SK-N-SH treated with all-trans-retinoic acid at 6 μM for 48 hours (cell line): ENCODE measurements around the gene SLAMF6.

ENCODE experiments used
- ARNTL ChIP-seq: fragments of 450-650 bp; formaldehyde crosslinking; IDR thresholded peaks from 2 replicates; pipeline ENCODE4 v1.5.0; 2020; ENCODE audit warnings: low read depth, mild to moderate bottlenecking, moderate library complexity, borderline replicate concordance
- ESRRG ChIP-seq: fragments of 250-450 bp; sonication (Bioruptor Pico); IDR thresholded peaks from 2 replicates; pipeline ENCODE4 v1.6.1; 2021; ENCODE audit warnings: mild to moderate bottlenecking
- OSR1 ChIP-seq: fragments of 250-450 bp; sonication (Bioruptor Pico); IDR thresholded peaks from 2 replicates; pipeline ENCODE4 v1.8.0; 2022; ENCODE audit warnings: moderate library complexity, mild to moderate bottlenecking, inconsistent platforms
- PATZ1 ChIP-seq: fragments of 250-450 bp; sonication (Bioruptor Pico); IDR thresholded peaks from 2 replicates; pipeline ENCODE4 v1.8.0; 2020; ENCODE audit warnings: mild to moderate bottlenecking, moderate library complexity, borderline replicate concordance
- PPARA ChIP-seq: fragments of 250-450 bp; sonication (Bioruptor Pico); IDR thresholded peaks from 2 replicates; pipeline ENCODE4 v1.5.0; 2020; ENCODE audit warnings: mild to moderate bottlenecking, borderline replicate concordance
- RARB ChIP-seq: fragments of 250-450 bp; sonication (Bioruptor Pico); IDR thresholded peaks from 2 replicates; pipeline ENCODE4 v1.8.0; 2021; ENCODE audit warnings: mild to moderate bottlenecking, moderate library complexity

GRCh38 chr1:160504651-160505050 lies 18.4 kb downstream of the SLAMF6 start:
- TF ChIP-seq PPARA (CRISPR knock-in tag) (no peak), OSR1 (CRISPR knock-in tag) (no peak), ARNTL (CRISPR knock-in tag) (no peak), PATZ1 (CRISPR knock-in tag) (no peak), RARB (CRISPR knock-in tag) (no peak), ESRRG (CRISPR knock-in tag) (no peak)
